Stimulated activated CD8-positive, alpha-beta memory T cell treated with anti-CD3 and anti-CD28 coated beads, Interleukin-7, amount 100 ng/mL, for 48 hours (primary cell): ENCODE results near the gene PIK3R1.

Source experiments
- DNase-seq, 2 donors: peaks; one replicate each; pipeline ENCODE4 v3.0.0-alpha.2; 2020; ENCODE audit warnings: low read depth in 1 of 2; ENCODE audit errors: extremely low read depth in 1 of 2

The PIK3R1 gene

DNA sequence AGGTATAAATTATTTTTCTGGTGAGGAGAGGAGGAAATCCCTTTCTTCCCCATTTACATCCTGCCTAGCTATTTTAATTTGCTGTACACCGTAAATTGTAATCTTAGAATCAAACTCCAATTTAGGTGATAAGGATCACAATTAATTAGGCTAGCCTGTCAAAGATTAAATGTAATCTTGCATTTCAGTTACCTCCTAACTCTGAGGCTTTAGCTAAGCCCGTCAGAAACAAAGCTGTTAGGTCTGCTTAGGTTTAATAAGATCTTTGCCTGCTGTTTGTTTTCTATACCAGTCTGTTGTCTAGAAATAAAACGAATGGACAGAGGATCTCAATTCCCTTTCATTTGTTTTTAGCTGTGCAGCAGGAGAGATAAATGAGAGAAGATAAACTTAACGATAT lies 51.5 kb downstream of the PIK3R1 start:
- no peak for DNase-seq

GRCh38 chr5:68268101-68268851 lies 52.7 kb downstream of the PIK3R1 start:
- DNase-seq = no peak

DNA sequence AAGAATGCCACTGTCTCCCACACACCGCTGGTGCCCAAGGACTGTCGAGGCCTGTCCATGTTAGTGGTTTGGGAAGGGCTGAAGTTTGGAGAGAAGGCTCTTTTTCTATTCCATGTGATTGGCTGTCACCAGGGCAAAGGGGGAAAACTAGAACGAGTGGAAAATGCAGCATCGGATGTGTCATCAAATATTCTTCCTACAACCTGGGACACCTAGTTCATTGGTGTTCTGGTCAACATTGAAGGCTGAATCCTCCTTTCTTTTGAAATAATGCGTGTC lies 53.2 kb downstream of the PIK3R1 start:
- DNase-seq = no peak

DNA sequence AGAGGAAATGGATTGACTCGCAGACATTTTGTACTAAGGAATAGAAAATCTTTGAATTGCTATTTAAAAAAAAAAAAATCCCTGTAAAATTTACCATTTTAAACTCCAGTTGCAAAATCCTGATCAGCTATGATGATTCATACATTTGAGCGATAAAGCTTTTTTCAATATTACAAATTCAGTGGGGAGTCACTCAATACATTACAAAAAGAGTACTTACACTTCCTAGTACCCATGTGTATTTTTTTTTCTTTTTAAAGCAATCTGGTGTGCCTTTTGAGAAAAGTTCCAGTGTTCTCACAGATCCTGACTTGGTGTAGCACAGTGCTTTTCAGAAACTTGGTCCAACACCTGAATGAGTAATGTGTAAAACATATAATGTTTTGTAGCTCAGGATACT lies 54.3 kb downstream of the PIK3R1 start:
- no peak for DNase-seq

- DNase-seq = no peak
These were observed 54.9 kb downstream of the PIK3R1 start for GRCh38 chr5:68270399-68270975.

- no peak for DNase-seq
These were observed 55.6 kb downstream of the PIK3R1 start for GRCh38 chr5:68271124-68271523.

DNA sequence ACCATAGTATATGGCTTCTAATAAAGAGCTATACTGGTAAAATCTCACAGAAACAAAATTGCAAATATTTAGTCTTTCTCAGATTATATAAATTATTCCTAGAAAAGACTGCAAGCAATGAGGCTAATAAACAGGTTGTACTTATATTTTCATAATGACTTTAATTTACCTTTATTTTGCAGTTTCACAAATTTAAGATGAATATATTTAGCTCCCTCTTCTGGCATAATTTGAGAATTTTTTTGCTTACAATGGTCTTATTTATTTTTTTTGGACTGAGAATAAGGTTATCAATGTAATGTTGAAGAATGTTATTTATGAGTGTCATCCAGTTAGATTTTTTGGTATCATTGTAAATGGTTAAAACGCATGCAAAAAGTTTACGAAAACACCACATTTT lies 56.7 kb downstream of the PIK3R1 start:
- no peak for DNase-seq

- DNase-seq = no peak
These were observed 58.3 kb downstream of the PIK3R1 start for GRCh38 chr5:68273717-68274409.

GRCh38 chr5:68274847-68275651 lies 59.5 kb downstream of the PIK3R1 start:
- no peak for DNase-seq

GRCh38 chr5:68276740-68277139 lies 61.2 kb downstream of the PIK3R1 start:
- no peak for DNase-seq

DNA sequence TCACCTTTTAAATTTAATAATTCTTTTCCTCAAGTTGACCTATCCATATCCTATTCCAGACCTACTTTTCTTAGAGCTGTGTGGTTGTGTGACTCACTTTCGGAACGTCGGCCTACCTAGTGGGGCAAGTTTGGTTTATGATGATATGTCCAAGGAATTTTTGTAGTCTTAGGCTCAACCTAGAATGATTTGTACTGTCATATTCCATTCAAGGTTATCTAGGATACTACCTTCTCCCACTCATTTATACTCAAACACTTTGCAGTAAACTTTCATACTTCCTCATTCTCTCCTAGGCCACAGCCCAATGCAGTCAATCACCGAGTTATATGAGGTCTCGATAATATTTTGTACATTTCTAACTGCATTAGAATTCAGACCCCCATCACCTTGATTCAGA lies 61.9 kb downstream of the PIK3R1 start:
- no peak for DNase-seq

DNA sequence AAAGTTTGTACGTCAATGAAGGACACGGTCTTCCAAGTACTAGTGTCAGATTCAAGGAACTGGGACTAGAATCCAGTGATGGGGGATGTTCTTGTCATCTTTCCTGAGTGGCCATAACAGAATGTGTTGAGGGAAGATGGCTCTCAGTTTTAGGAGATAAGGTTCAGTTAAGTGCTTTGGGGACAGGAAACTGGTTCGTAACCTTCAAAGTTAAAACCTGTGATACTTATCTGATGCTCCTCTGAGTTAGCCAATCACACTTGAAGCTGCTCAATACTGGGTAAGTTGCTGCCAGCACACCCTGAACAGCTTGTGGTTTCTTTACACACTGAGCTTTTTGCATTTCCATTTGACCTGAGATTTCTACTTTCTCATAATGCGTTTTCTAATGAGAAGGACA lies 64.4 kb downstream of the PIK3R1 start:
- DNase-seq = no peak

- DNase-seq = no peak
These were observed 66.4 kb downstream of the PIK3R1 start for GRCh38 chr5:68282001-68282400.

DNA sequence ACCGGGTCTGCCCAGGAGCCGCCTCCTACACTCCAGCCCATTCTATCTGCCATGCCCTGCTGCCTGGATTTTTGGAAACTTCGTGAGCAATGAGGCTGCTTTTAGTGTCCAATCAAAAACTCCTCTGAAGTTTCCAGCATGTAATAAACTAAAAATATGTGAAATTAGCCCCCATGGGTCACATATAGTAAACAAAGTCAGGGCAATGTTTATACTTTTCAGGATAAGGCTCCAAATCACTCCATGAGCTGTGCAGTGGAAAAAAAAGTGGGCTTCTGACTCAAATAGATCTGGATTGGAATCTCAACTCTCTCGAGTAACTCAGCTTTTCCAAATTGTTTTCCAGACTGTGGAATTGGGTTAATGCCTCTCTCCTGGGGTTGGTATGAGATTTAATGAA lies 68.2 kb downstream of the PIK3R1 start:
- DNase-seq = no peak

- DNase-seq = no peak
These were observed 69.7 kb downstream of the PIK3R1 start for GRCh38 chr5:68285075-68285840.

DNA sequence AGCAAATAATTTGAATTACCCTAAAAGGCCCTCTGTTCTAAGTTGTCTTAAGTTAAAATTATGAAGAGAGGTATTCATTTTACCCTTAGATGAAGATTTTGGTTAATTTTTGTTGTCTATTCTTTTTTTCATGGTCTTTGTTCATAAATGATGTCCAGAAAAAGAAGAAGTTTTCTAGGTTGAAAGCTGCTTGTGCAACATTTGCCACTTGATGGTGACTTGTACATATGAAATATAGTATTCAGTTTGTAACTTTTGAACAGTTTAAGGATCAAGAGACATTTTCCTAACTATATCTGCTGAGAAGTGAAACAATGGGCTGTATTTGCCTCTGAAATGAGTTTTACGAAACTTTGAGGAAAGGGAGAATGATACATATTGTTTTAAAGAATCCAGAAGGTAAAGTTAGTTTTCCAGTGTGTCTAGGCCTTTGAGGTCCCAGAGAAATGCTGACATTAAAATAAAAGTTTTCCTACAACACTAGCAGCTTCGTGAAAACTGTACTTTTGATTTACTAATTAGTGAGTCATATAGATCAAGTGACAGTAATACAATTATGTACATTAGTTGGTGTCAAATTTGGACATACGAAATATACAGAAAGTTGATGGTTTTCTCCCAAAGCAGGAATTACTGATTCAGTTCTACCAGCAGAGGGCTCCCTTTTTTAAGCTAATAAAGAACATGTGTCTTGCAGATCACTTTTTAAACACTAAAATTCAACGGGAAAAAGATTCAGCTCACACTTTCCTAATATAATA lies 70.5 kb downstream of the PIK3R1 start:
- DNase-seq = no peak

DNA sequence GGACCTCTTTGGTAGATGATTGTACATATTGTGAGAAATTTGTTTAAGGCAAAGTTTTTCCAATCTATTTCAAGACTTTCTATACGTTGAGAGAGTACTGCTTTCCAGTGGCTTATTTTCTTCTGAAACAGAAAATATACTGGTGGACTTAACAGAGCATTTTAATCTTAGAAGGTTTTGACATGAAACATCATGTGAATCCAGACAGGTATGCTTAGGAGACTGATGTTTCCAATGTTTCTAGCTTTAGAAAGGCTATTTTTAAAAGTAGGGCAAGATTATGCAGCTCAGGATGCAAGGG lies 71.0 kb downstream of the PIK3R1 start:
- DNase-seq = no peak

GRCh38 chr5:68287631-68287975 lies 72.0 kb downstream of the PIK3R1 start:
- no peak for DNase-seq

DNA sequence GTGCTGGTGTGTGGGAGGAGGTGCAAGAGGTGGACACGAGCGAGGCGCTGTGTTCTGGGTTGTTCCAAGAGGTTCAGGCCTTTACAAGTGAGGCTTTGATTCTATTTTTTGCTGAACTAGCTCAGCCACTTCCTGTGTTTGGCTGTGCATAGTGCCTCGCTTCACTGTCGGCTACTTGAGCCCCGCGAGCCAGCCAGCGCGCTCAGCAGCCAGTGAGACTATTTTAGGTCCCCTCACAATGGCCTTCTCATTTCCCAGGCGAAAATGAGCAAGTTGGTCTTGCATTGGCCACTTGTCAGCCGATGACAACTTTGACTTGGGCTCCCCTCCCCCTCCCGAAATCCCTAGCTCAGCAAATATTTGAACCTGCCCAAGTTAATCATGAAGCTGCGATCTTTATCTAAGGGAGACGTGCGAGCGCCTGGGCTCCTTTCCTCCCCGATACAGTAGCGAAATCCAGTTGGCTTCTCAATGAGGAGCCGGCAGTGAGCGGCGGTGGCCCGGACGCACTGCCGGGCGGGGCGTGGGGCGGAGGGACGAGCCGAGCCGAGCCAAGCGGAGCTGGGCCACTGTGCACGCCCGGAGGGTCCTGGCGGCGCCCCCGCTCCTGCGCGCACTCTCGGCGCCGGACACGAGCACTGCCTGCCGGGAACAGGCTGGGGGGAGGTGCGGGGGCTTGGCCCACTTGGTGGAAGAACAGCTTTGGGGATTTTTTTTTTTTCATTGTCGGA lies 72.6 kb downstream of the PIK3R1 start:
- DNase-seq = no peak

GRCh38 chr5:68288707-68289134 lies 73.2 kb downstream of the PIK3R1 start:
- DNase-seq = no peak
